OCI-M2 (cell line): Measurements from ENCODE around the gene DOCK6.

Experiments used
- DNase-seq: peaks from one replicate; lab custom pipeline; 2025; ENCODE audit not compliant: unreplicated experiment; lab: John Stamatoyannopoulos, UW

DOCK6 gene

GRCh38 chr19:11247391-11247790 is 14.9 kb downstream of the DOCK6 start:
- DNase-seq = no peak

- DNase-seq = no peak
These were observed 15.4 kb downstream of the DOCK6 start for GRCh38 chr19:11246941-11247340.

GRCh38 chr19:11244846-11245589 is 17.3 kb downstream of the DOCK6 start:
- DNase-seq = no peak

GRCh38 chr19:11243798-11244169 is 18.5 kb downstream of the DOCK6 start:
- no peak for DNase-seq

- DNase-seq = no peak
These were observed 19.2 kb downstream of the DOCK6 start for GRCh38 chr19:11242864-11243797.

GRCh38 chr19:11242025-11242424 is 20.3 kb downstream of the DOCK6 start:
- no peak for DNase-seq

GRCh38 chr19:11240008-11240444 is 22.3 kb downstream of the DOCK6 start:
- DNase-seq = no peak

- DNase-seq = no peak
These were observed 22.8 kb downstream of the DOCK6 start, which contains the start of gene ANGPTL8 for GRCh38 chr19:11239377-11240000. TSS of gene ANGPTL8 (plus strand) at chr19:11239619. CDS start at chr19:11239638, 19 bp downstream.

GRCh38 chr19:11238781-11239376 is 23.4 kb downstream of the DOCK6 start:
- no peak for DNase-seq

GRCh38 chr19:11238041-11238440 is 24.3 kb downstream of the DOCK6 start:
- DNase-seq = no peak

- no peak for DNase-seq
These were observed 25.0 kb downstream of the DOCK6 start for GRCh38 chr19:11237321-11237720.

GRCh38 chr19:11236324-11237301 is 25.7 kb downstream of the DOCK6 start:
- no peak for DNase-seq

- DNase-seq = no peak
These were observed 27.7 kb downstream of the DOCK6 start for GRCh38 chr19:11234486-11235075.

- no peak for DNase-seq
These were observed 29.3 kb downstream of the DOCK6 start for GRCh38 chr19:11233073-11233472.

GRCh38 chr19:11232555-11232954 is 29.8 kb downstream of the DOCK6 start:
- DNase-seq = no peak

- no peak for DNase-seq
These were observed 31.5 kb downstream of the DOCK6 start for GRCh38 chr19:11230621-11231386.

- no peak for DNase-seq
These were observed 35.0 kb downstream of the DOCK6 start for GRCh38 chr19:11227195-11227886.

GRCh38 chr19:11226716-11227166 is 35.6 kb downstream of the DOCK6 start:
- no peak for DNase-seq
